ENCODE measurements around the gene ANGPTL7. TPM values are rescaled to one million over a fixed set of nuclear protein-coding genes. Genes with fewer than 3 reads are reported as not detected.

ANGPTL7 gene
- total RNA-seq, 1 experiment from 2014 or later: not detected

GRCh38 chr1:11229203-11229602, 40.0 kb downstream of the ANGPTL7 start:
- in situ Hi-C loops (cut with HindIII; ENCODE audit: low pct_unique_long_range_greater_than_20kb, low sequenced_read_pairs): no loop called here
- DNase-seq (ENCODE audit: low read depth, low spot score): no peak

GRCh38 chr1:11233208-11233607, 44.1 kb downstream of the ANGPTL7 start:
- in situ Hi-C loops (cut with HindIII; ENCODE audit: low pct_unique_long_range_greater_than_20kb, low sequenced_read_pairs): no loop called here
- no peak for DNase-seq (ENCODE audit: low read depth, low spot score)

GRCh38 chr1:11237356-11237755, 48.2 kb downstream of the ANGPTL7 start:
- in situ Hi-C loops (cut with HindIII; ENCODE audit: low pct_unique_long_range_greater_than_20kb, low sequenced_read_pairs): no loop called here
- no peak for DNase-seq (ENCODE audit: low read depth, low spot score)

GRCh38 chr1:11238311-11238710, 49.2 kb downstream of the ANGPTL7 start:
- DNase-seq (ENCODE audit: low read depth, low spot score): no peak
- in situ Hi-C loops (cut with HindIII; ENCODE audit: low pct_unique_long_range_greater_than_20kb, low sequenced_read_pairs): no loop called here

GRCh38 chr1:11245248-11245647, 56.1 kb downstream of the ANGPTL7 start:
- no peak for DNase-seq (ENCODE audit: low read depth, low spot score)
- in situ Hi-C loops (cut with HindIII; ENCODE audit: low pct_unique_long_range_greater_than_20kb, low sequenced_read_pairs): no loop called here

Small RNAs within 50 kb of the gene (small RNA-seq; reads per million reads assigned to genes)
- gene RNU6-291P (0 reads per million in 2 experiments), gene RNU6-537P (0 reads per million in 2 experiments), gene RPL39P6 (0 reads per million in 2 experiments)

Other genes with a start within 250 kb of the ANGPTL7 start
- gene TARDBP, start 176.7 kb upstream of the ANGPTL7 start, total RNA-seq (2014; rRNA removed; shearing (Covaris generic)): 27.5 and 41.2 TPM in 2 replicates
- gene MASP2, start 142.1 kb upstream of the ANGPTL7 start, total RNA-seq (2014; rRNA removed; shearing (Covaris generic)): not detected in 2 replicates
- 46.1 and 47.5 TPM in 2 replicates for gene SRM, start 129.3 kb upstream of the ANGPTL7 start, total RNA-seq (2014; rRNA removed; shearing (Covaris generic))
- 82.4 and 88.8 TPM in 2 replicates for gene EXOSC10, start 89.5 kb upstream of the ANGPTL7 start, total RNA-seq (2014; rRNA removed; shearing (Covaris generic))
- 34.5 and 36.7 TPM in 2 replicates for gene MTOR, start 73.2 kb downstream of the ANGPTL7 start, total RNA-seq (2014; rRNA removed; shearing (Covaris generic))
- 9.6 and 10.1 TPM in 2 replicates for gene UBIAD1, start 83.8 kb downstream of the ANGPTL7 start, total RNA-seq (2014; rRNA removed; shearing (Covaris generic))

Measured in SK-MEL-5 (cell line).